GM18867 (cell line): ENCODE results near the gene KCNN3.
A peak's percentile ranks its signal among the peaks of the same experiment; 100 is the strongest.
"Not testable (repeated sequence)": the region's sequence is repeated elsewhere in the genome, so short reads cannot be mapped to it uniquely, and the experiment has no call there.

Experiments used
- ATAC-seq: cut with Tn5 transposase; IDR thresholded peaks from one replicate; pipeline ENCODE4 v1.9.1; 2021; ENCODE audit warnings: mild to moderate bottlenecking, moderate library complexity; ENCODE audit not compliant: unreplicated experiment

The KCNN3 gene

DNA sequence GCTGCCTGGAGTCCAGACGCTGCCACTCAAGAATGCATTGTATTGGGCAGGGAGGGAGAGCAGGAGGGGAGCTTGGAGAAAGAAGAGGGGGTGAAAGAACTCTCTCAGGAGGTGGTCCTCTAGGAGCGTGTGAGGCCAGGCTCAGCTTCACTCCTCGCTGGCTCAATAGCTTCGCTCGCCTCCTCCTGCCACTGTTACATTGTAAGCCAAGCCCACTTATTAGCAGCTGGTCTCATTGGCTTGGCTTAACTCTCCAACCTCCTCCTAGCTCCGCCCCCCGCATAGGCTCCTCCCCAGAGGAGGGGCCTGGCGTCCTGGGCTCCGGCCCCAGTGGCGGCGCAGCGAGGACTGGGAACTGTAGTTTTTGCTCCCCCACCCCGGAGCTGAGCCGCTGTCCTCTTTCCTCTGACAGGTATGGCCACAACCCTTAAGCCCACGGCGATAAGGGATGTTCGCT lies at the start of gene KCNN3:
TSS of gene KCNN3 (minus strand) at position 167 of the 457 bp plus-strand sequence. CDS start 317 bp downstream, outside the sequence.
- ATAC-seq = peak; percentile 90

DNA sequence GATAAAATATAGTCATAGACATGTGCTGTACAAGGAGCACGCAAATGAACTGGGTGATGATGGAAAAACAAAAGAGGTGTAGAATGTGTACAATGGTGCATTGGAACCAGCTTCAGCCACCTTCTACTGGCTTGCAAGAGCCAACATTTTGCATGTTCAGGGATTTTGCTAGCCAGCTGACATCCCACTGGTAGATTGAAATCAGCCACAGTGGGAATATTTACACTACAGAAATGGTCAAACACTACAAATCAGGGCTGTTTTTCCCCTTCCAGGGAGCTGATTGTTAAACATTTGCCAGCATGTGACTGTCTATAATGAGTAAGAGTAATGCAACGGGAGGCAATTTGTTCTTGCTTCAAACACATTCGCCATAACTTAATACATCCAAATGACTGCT lies 43.2 kb upstream of the KCNN3 start:
- ATAC-seq = no peak

DNA sequence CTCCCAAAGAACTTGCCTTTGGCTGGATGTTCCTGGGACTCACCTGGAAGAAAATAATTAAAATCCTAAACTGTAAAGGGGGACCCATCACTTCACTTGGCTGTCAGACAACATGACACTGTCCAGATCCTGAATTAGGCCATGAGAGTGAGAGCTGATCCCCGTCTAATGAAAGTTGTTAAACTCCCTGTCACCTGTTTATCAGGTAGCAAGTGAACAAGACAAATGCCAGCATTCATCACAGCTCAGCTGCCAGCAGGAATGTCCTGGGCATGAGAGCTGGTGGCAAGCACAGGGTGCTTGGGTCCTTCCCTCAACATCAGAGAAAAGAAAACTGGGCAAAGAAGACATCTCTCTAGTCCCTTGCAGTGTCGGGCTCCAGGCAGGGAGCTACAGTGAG lies 42.7 kb upstream of the KCNN3 start:
- no peak for ATAC-seq

DNA sequence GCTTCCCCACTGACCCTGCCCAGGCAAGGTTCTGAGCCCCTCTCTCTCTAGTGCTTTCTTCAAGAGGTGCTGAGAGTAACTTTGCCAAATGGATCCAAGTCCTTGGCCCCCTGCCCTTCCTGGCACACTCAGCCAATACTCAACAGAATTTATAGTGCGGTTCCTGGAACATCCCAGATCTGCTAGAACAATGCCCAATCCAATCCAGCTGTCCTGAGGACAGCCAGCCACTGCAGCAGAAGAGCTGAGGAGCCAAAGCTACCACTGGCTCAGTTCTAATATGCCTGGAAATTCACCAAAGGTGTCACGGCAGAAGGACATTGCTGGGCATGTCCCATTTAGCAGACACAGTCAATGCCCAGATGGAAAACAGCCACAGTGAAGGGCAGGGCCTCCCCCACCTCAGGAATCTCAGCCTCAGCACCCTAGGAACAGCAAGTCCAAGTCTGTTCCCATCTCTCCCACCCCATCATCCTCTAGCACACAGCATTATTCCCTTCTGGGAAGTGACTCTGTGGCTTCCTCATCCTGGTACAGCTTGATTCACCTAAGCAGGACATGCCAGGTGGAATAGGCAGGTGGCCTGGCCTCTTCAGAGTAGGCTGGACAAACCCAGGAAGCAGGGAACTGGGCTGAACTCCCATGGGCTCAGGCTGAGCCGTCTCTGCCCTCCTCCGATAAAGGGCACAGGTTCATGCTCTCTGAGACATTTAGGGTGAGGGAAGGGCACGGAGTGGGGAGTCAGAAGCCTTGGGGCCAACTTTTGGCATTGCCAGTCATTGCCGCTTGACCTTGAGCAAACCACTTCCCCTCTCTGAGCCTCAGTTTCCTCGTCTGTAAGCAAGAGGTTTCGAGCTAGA lies 41.8 kb upstream of the KCNN3 start:
- no peak for ATAC-seq

DNA sequence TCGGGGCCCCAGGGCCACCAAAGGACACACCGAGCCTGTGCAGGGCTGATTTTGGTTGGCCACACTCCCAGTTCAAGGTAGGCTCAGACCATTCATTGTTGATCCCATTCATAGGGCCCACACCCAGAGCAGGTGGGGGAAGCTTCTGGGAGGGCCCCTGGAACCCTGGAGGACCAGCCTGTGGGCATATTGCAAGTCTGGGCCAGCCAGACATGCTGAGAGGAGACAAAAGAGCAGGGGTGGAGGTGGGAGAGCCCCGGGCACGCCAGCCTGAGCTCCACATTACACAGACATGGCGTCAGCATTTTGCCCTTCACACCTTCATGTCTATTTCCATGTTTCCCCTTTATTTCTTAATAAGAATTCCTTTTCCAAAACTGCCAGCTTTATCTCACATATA lies 40.8 kb upstream of the KCNN3 start:
- ATAC-seq = no peak

DNA sequence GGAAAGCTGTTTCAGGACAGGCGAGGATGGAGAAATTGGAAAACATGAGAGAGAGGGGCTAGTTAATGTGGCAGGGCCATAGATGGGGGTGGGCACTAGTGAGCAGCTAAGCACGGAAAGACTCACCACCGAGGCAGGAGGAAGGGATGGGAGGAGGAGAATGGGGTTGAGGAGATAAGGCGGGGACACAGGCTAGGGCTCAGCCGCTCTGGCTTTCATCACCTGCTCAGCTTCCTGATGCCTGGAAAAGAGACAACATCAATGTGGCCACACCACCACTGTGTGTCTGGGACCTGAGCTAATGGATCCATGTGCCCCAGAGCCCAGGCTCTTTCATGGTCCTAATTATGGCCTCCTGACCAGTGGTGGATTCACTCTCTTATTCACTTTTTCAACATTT lies 38.9 kb upstream of the KCNN3 start:
- no peak for ATAC-seq

DNA sequence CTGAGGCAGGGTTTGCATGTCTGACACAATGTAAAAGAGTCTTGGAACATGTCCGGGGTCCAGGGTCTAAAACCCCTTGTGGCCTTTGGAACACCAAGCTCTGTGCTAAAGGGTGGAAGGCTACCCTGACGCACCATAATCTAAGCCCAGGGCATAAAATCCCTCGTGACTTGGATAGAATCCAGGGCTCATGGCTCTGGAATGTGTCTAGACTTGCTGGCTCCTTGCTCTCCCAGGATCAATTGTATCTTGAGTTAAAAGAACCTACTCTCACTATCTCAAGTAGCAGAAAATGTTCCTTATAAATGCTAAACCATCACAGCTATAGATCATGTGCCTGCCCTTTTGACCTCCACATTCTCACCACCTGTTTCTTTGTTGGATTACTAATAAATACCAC lies 38.0 kb upstream of the KCNN3 start:
- ATAC-seq = not testable (repeated sequence)

DNA sequence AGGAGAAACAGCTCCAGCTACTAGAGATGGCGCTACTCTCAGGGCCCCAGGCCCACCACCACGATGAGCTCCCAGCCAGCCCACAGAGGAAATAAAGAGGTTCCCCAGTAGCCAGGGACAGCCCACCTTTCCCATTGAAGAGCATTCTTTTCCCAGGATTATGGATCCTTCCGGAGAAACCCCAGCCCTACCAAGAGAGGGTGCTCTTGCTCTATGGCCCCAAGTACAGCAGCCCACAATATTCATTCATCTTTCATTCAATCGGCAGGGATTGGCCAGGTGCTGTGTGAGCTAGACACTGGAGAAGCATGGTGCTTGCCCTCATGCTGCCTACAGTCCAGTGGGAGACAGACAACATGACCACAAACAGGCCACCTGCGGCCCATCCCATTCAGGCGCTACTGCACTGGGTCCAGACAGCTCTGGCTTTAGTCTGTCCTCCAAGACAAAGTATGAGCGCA lies 36.6 kb upstream of the KCNN3 start:
- ATAC-seq = no peak

DNA sequence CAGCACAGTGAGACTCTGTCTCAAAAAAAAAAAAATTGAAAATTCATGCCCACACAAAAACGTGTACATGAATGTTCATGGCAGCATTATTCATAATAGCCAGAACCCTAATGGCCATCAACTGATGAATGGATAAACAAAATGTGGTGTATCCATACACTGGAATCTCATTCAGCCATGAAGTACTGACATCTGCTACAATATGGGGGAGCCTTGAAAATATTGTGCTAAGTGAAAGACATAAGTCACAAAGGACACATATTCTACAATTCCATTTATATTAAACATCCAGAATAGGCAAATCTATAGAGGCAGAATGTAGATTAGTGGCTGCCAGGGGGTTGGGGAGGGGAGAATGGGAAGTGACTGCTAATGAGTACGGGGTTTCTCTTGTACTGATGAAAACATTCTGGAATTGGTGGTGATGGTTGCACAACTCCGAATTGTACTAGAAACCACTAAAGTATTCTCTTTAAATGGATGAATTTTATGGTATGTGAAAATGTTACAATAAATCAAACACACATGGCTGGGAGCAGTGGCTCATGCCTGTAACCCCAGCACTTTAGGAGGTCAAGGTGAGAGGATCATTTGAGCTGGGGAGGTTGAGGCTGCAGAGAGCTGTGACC lies 33.0 kb upstream of the KCNN3 start:
- no peak for ATAC-seq

DNA sequence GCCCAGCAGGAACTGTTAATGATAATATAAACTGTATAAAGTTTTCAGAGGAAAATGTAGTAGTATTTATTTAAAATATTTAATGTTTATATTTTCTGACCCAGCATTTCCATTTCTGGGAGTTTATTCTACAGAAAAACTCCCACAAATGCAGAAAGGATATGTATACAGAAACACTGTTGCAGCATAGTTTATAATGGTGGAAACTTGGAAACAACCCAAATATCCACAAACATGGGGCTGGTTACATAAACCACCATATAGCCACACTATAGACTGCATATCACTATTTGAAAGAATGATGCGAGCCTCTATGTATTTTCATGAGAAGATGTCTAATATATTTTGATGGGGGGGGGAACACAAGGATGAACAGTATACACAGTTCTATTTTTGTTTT lies 31.5 kb upstream of the KCNN3 start:
- no peak for ATAC-seq

DNA sequence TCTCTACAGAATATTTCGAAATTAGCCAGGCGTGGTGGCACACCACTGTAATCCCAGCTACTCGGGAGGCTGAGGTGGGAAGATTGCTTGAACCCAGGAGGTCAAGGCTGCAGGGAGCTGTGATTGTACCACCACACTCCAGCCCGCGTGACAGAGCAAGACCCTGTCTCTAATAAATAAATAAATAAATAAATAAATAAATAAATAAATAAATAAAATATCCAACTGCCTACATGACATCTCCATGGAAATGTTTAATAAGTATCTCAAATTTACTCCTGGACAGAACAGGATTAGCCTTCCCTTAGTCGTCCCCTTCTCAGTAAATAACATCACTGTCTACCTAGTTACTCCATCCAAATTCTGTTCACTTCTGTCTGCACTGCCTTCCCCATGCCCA lies 29.0 kb upstream of the KCNN3 start:
- ATAC-seq = no peak

DNA sequence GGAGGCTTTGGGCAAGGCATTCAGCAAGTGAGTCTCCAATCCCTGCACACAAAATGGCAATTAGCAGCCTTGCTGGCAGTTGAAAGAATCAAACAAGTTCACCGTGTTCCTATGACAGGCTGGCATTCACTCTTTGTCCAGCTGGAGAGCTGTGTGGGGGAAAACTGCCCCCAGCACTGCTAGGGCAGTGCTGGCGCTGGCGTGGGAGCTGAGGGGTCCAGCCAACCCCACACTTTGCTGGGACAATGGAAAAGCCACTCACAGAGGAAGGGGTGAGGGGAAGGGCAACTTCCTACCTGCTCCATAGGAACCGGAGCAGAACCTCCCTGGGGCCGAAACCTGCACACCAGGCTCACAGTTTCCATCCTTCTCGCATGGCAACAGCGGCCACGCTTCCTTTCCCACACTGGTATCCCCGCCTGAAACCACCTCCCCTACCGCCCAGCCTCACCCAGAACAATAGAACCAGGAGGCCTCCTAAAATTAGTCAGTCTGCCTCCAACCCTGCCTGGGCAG lies 26.7 kb upstream of the KCNN3 start:
- no peak for ATAC-seq

DNA sequence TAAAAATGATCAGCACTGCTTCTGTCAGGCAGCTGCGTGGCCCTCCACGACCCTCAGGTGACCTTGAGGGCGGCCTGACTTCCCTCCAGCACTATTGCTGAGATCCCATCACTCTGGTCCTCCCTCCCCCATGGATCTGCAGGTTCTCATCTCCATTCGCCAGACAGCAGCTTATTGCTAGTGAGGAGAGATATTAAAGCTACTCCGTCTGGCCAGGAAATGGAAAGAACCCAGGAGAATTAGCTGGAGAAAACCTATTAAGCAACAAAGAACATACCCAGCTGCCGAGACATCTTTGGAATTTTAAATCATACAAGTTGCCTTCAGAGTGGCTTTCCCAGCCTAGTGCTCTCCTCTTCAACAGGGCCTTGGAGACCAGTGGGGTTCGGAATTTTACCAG lies 25.7 kb upstream of the KCNN3 start:
- no peak for ATAC-seq

DNA sequence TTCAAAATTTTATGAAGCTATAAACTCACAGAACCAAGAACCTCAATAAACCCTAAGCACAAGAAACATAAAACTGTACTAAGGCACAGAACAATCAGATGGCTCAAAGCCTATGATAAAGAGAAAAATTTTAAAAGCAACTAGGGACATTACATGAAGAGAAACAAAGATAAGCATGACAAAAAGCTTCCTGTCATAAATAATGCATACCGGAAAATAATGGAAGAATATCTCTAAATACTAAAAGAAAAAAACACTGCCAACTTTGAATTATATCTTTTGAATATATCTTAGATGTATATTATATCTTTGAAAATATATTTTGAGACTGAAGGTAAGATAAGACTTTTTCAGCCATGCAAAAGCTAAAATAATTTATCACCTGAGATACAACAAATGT lies 21.4 kb upstream of the KCNN3 start:
- no peak for ATAC-seq

DNA sequence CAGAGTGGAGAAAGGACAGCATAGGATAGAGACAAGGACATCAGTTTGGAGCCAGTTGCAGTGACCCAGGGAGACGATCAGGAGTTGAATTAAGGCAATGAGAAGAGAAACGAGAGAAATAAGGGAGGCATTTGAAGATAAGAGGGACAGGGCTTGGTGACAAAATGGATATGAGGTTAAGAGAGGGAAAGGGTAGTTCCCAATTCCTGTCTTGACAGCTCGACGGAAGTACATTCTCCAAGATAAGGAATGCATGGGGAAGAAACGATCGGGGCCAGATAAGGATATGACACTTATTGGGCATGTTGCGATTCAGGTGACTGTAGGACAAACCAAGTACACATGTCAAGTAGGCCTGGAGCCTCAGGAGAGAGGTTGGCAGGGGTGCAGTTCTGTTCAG lies 18.7 kb upstream of the KCNN3 start:
- no peak for ATAC-seq

DNA sequence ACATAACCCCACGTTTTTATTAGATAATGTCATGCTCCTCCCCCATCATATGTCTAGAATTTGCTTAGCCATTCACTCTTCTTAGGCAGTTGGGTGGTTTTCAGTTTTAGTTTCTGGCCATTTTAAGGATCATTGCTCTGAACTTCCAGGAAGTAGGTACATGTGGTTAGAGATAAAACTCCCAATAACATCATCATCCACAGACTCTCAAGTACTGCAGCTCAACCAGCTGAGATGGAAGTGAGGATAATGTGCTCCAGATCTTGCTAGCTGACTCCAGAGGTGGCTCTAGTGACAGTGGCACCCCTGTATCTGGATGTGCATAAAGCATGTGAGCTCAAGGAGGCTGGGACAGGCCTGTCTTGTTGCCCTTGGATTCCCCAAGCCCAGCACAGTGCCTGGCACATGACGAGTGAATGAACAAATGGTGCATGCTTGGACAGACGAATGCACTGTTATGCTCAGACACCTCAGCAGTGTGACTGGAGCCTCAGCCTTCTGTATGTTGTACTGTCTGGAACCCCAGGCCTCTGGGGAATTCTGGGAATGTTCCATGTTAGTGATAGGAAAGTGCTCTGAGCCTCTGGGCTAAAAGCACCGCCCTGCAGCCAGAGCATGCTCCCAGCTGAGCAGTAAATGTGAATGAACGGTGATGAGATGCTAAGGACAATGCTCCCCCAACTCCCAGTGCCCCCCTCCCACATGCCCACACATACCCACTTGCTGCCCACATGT lies 16.4 kb upstream of the KCNN3 start:
- ATAC-seq = no peak

DNA sequence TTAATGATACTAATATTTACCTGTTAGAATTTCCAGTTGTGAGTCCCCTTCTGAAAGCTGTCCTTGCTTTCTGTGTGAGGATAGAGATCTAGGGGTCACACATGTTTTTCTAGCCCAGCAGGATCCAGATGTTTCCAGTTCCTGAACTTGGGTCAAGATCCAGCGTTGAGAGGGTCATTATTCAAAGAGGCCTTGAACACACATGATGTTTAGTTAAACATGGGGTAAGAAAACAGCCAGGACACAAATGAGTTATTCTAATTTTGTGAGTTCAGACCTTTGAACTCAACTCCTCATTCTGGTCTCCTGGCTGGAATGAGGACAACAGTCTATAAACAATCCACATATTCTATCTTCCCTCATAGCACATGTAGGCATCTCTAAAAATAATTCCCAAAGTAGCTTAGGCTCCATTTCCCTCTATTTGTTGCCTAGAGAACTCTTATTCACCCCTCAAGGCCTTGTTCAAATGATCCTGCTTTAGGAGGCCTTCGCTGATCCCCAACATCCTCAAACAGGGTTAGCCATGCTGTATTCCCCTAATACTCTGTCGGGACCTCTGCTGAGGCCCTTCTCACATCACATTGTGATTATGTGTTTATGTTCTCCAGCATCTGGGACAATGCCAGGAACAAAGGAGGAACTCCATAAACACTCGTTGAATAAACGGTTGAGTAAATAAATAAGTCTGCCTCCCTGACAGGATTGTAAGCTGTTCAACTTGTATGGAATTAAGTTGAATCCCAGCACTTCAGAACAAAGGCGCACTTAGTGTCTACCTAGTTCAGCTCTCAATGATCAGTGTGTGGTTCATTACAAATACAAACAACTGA lies 15.0 kb upstream of the KCNN3 start:
- ATAC-seq = no peak

DNA sequence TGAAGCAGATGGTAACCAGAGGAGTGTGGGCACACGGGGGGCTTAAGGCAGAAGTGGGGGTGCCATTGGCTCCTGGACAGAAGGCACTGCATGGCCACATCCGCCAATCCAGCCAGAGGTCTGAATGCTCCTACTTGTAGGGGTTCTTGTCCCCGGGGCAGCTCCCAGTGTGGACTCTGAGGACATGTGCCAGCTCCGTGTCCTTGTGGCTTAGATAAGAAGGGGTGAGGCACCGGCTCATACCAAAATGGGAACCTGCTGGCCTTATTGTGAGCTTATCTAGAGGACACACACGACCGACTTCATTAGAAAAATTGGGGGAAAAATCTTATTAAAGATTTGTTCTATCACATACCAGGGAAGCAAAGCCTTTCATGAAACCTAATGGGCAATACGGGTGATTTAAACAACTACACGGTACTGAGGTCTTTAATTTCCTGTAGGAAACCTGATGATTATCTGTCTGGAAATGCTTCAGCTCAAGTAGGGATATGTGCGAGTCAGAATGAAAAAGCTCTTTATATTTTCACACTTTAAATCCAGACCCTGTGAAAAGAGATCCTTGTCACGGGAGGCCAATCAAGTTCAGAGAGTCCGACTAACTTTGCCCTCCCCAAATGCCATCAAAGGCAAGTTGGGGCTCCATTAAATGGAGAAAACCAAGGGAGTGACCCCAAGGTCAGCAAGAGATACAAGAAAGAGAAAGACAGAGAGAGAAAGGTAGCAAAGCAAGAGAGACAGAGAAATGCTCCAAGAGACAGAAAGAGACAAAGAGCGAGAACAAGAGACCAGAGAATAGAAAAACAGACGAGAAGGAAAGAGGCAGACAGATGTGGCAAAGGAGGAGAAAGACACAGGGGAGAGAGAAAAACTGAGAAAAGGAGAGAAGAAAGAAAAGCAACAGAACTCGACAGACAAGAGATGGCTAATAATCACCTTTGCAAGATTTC lies 14.1 kb upstream of the KCNN3 start:
- ATAC-seq = no peak

DNA sequence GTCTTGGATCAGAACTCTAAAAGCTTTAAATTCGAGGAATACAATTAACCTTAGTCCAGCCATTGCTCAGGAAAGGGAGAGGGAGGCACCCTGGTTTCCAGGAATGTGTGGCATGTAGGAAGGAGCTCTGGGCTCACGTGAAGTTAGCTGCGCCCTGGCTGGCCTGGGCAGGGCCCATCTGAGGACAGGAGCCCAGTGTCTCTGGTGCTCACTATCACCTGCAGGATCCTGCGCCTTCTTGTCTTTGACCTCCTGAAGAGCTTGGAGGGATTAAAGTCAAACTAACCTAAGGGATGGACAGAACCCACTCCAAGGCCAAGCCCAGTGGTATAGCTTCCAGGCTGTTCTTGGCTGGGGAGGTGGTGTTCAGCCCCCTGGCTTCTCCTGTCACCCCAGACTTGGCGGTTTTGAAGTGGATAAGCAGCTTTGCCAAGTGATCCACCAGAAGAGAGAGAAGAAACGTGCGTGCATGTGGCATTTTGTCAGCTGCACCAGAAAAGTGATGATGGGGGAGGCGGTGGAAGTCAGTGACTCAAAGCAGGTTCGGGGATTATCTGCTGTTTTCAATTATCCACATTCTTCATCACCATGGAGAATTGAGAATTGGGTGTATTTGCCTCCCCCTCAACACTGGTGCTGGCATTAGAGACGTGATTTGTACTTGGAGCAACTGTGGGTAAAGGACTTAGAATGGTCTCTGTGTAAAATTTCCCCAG lies 11.9 kb upstream of the KCNN3 start:
- ATAC-seq = no peak
